HG03571 (cell line): Measurements from ENCODE around the gene CYB561D2.

Experiments used
- ATAC-seq: cut with Tn5 transposase; IDR thresholded peaks from one replicate; pipeline ENCODE4 v1.9.1; 2021; ENCODE audit not compliant: unreplicated experiment

The CYB561D2 gene

GRCh38 chr3:50323092-50323600, 27.5 kb upstream of the CYB561D2 start:
- no peak for ATAC-seq

GRCh38 chr3:50323614-50324199, 27.0 kb upstream of the CYB561D2 start:
- ATAC-seq, result no peak

- ATAC-seq, result peak; percentile 23
Observed at GRCh38 chr3:50324351-50325112, 26.1 kb upstream of the CYB561D2 start.

- no peak for ATAC-seq
Observed at GRCh38 chr3:50325113-50325480, 25.6 kb upstream of the CYB561D2 start.

- ATAC-seq, result no peak
Observed at GRCh38 chr3:50325497-50326181, 25.0 kb upstream of the CYB561D2 start.

- ATAC-seq, result no peak
Observed at GRCh38 chr3:50326182-50326541, 24.5 kb upstream of the CYB561D2 start.

GRCh38 chr3:50327129-50327528, 23.5 kb upstream of the CYB561D2 start:
- ATAC-seq, result no peak

- ATAC-seq, result peak; percentile 68
Observed at GRCh38 chr3:50327943-50328691, 22.5 kb upstream of the CYB561D2 start, which contains the start of gene TUSC2. Gene TUSC2, minus strand, starts transcription at chr3:50328223. Its CDS starts 124 bp downstream, at chr3:50328099.

GRCh38 chr3:50330330-50330729, 20.3 kb upstream of the CYB561D2 start:
- ATAC-seq, result no peak

GRCh38 chr3:50331364-50331907, 19.2 kb upstream of the CYB561D2 start:
- no peak for ATAC-seq

GRCh38 chr3:50333744-50334328, 16.8 kb upstream of the CYB561D2 start:
- no peak for ATAC-seq

GRCh38 chr3:50334339-50335075, 16.2 kb upstream of the CYB561D2 start:
- ATAC-seq, result no peak

- ATAC-seq, result peak; percentile 19
Observed at GRCh38 chr3:50336452-50337174, 14.0 kb upstream of the CYB561D2 start.

- peak; percentile 61 for ATAC-seq
Observed at GRCh38 chr3:50337175-50337861, 13.3 kb upstream of the CYB561D2 start.

GRCh38 chr3:50338965-50339364, 11.7 kb upstream of the CYB561D2 start:
- ATAC-seq, result no peak

- ATAC-seq, result no peak
Observed at GRCh38 chr3:50339485-50340146, 11.0 kb upstream of the CYB561D2 start.

- no peak for ATAC-seq
Observed at GRCh38 chr3:50340147-50340447, 10.6 kb upstream of the CYB561D2 start.
